ENCODE data around the gene AK9. TPM values are rescaled to one million over a fixed set of nuclear protein-coding genes. Genes with fewer than 3 reads are reported as not detected.

AK9 gene
- total and polyA plus RNA-seq, 10 of the 15 experiments (the other 5 are each of a cell fraction or from before 2014, with no cell fraction given) = 2.1 to 7.4 (median 4.2) TPM

DNA sequence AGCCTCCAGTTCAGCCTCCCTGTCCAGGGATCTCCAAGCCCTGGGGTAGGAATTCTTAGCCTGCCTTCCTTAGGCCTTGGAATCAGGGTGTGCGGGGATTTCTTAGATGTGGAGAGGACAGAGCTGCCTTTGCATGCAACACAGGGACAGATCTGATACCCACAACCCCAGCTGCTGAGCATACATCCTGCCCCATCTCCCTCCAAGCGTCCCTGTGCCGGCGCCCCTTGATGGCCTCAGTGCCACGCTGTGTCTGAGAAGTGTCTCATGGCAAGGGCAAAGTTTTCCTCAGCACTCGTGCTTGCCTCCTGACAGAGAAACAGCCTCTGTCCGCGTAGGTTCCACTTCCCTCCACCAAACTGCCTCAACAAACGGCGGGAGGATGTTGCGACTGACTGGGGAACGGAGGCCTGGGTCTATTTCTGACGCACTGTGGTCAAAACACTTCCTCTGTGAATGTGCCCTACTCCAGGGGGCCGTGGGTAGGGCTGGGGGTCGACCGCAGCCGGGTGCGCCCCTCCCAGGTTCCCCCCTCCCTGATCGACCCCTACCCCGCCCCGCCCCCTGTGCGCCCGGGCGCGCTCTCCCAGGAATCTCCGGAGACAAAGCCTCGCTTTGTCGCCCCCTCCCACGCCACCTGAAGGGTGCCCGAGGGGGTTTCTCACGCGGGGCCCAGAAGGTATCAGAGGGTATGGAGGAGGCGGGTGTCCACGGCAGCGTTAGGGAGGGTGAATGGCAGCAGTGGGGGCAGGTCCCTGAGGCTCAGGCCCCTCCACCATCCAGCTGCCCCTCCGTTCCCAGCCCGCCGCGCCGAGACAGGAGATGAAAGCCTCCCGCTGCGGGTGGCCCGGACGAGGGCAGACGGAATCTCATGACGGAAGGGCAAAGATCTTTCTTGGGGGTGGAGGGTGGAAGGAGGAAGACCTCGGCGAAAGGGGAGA, 236.2 kb downstream of the AK9 start (continued):
- TF ChIP-seq, protein P1, sequence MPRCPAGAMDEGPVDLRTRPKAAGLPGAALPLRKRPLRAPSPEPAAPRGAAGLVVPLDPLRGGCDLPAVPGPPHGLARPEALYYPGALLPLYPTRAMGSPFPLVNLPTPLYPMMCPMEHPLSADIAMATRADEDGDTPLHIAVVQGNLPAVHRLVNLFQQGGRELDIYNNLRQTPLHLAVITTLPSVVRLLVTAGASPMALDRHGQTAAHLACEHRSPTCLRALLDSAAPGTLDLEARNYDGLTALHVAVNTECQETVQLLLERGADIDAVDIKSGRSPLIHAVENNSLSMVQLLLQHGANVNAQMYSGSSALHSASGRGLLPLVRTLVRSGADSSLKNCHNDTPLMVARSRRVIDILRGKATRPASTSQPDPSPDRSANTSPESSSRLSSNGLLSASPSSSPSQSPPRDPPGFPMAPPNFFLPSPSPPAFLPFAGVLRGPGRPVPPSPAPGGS (IDR thresholded peaks at IDR 0.05; ENCODE audit: borderline replicate concordance, insufficient read depth, low read depth, low read length, poor library complexity, severe bottlenecking) = no peak
- TF ChIP-seq, protein P2, sequence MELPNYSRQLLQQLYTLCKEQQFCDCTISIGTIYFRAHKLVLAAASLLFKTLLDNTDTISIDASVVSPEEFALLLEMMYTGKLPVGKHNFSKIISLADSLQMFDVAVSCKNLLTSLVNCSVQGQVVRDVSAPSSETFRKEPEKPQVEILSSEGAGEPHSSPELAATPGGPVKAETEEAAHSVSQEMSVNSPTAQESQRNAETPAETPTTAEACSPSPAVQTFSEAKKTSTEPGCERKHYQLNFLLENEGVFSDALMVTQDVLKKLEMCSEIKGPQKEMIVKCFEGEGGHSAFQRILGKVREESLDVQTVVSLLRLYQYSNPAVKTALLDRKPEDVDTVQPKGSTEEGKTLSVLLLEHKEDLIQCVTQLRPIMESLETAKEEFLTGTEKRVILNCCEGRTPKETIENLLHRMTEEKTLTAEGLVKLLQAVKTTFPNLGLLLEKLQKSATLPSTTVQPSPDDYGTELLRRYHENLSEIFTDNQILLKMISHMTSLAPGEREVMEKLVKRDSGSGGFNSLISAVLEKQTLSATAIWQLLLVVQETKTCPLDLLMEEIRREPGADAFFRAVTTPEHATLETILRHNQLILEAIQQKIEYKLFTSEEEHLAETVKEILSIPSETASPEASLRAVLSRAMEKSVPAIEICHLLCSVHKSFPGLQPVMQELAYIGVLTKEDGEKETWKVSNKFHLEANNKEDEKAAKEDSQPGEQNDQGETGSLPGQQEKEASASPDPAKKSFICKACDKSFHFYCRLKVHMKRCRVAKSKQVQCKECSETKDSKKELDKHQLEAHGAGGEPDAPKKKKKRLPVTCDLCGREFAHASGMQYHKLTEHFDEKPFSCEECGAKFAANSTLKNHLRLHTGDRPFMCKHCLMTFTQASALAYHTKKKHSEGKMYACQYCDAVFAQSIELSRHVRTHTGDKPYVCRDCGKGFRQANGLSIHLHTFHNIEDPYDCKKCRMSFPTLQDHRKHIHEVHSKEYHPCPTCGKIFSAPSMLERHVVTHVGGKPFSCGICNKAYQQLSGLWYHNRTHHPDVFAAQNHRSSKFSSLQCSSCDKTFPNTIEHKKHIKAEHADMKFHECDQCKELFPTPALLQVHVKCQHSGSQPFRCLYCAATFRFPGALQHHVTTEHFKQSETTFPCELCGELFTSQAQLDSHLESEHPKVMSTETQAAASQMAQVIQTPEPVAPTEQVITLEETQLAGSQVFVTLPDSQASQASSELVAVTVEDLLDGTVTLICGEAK (IDR thresholded peaks at IDR 0.05; ENCODE audit: borderline replicate concordance) = no peak
- no peak for TF ChIP-seq STAT1 (conservative IDR thresholded peaks at IDR 0.05)
- no peak for TF ChIP-seq SRF (IDR thresholded peaks at IDR 0.05; ENCODE audit: low read depth in 2 of 2, low read length in 2 of 2)
- TF ChIP-seq NFXL1 (IDR thresholded peaks at IDR 0.05; ENCODE audit: borderline replicate concordance) = no peak
- TF ChIP-seq SREBF1 (IDR thresholded peaks at IDR 0.05; ENCODE audit: low read length) = no peak
- TF ChIP-seq, protein P3, sequence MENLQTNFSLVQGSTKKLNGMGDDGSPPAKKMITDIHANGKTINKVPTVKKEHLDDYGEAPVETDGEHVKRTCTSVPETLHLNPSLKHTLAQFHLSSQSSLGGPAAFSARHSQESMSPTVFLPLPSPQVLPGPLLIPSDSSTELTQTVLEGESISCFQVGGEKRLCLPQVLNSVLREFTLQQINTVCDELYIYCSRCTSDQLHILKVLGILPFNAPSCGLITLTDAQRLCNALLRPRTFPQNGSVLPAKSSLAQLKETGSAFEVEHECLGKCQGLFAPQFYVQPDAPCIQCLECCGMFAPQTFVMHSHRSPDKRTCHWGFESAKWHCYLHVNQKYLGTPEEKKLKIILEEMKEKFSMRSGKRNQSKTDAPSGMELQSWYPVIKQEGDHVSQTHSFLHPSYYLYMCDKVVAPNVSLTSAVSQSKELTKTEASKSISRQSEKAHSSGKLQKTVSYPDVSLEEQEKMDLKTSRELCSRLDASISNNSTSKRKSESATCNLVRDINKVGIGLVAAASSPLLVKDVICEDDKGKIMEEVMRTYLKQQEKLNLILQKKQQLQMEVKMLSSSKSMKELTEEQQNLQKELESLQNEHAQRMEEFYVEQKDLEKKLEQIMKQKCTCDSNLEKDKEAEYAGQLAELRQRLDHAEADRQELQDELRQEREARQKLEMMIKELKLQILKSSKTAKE (IDR thresholded peaks at IDR 0.05; ENCODE audit: low read depth, poor library complexity, severe bottlenecking) = no peak
- TF ChIP-seq ZNF384 (IDR thresholded peaks at IDR 0.05; ENCODE audit: borderline replicate concordance, low read depth, low read length) = no peak
- no peak for TF ChIP-seq HSF1 (IDR thresholded peaks at IDR 0.05; ENCODE audit: low read depth, low read length)
- peak; percentile 65 for TF ChIP-seq MEF2B (IDR thresholded peaks at IDR 0.05; ENCODE audit: partially characterized antibody, poor library complexity, severe bottlenecking)
- TF ChIP-seq, protein P4, sequence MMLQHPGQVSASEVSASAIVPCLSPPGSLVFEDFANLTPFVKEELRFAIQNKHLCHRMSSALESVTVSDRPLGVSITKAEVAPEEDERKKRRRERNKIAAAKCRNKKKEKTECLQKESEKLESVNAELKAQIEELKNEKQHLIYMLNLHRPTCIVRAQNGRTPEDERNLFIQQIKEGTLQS (IDR thresholded peaks at IDR 0.05; ENCODE audit: borderline replicate concordance, extremely low read depth, low read depth, low read length) = no peak
- TF ChIP-seq FOXK2 (IDR thresholded peaks at IDR 0.05) = no peak
- peak; percentile 87 for TF ChIP-seq POLR2AphosphoS5 (IDR thresholded peaks at IDR 0.05; ENCODE audit: low read length)
- TF ChIP-seq MTA2 (IDR thresholded peaks at IDR 0.05; ENCODE audit: low read depth) = peak; percentile 46; the same call in 1 of the 2 replicates
- no peak for TF ChIP-seq NFYA (IDR thresholded peaks at IDR 0.05; ENCODE audit: borderline replicate concordance, low read depth, low read length)
- TF ChIP-seq EED (IDR thresholded peaks at IDR 0.05; ENCODE audit: low read depth) = peak; percentile 84
- peak; percentile 44; the same call in 1 of the 2 replicates for TF ChIP-seq DPF2 (IDR thresholded peaks at IDR 0.05)

Data from GM12878 (cell line).